Mucosa of descending colon (tissue), 3 donors: ENCODE data around the gene SYT17. TPM values are rescaled to one million over a fixed set of nuclear protein-coding genes. Genes with fewer than 3 reads are reported as not detected.

Experiments
- ATAC-seq: fragments of 200-7000 bp; cut with Tn5 transposase; one replicate; pipeline ENCODE4 v1.9.1; 2020; ENCODE audit warnings: mild to moderate bottlenecking, moderate library complexity
- DNase-seq, 3 donors: peaks; one replicate each; pipeline ENCODE4 v3.0.0-alpha.2; 2020
- H3K36me3 ChIP-seq: fragments of 200-600 bp; one replicate; pipeline ENCODE4 v1.8.0; 2021; ENCODE audit warnings: low read depth, mild to moderate bottlenecking
- H3K4me1 ChIP-seq: fragments of 200-600 bp; one replicate; pipeline ENCODE4 v1.8.0; 2021; ENCODE audit warnings: low read depth, mild to moderate bottlenecking
- H3K4me3 ChIP-seq: fragments of 200-600 bp; one replicate; pipeline ENCODE4 v1.8.0; 2021; ENCODE audit warnings: mild to moderate bottlenecking
- H3K9me3 ChIP-seq: fragments of 200-600 bp; one replicate; pipeline ENCODE4 v1.8.0; 2021; ENCODE audit warnings: mild to moderate bottlenecking
- intact Hi-C, 2 donors: fragments of 100-400 bp; cut with DNase I in 1 of 2; cut with micrococcal nuclease in 1 of 2; formaldehyde crosslinking; loops; one replicate each; pipeline versions ENCODE4 v1.11.0 to v1.11.1; 2022; cut with DNase I, micrococcal nuclease
- total RNA-seq, 3 donors: library from RNA; stranded (reverse); fragmentation: NEBNext Ultra II Directional in 2 of 3; extraction: Animal tissue kit (Norgen Biotek cat#: 25700) in 2 of 3; gene quantifications; one replicate each; pipeline versions ENCODE4 v1.2.1 to v1.2.4, GENCODE V29; 2021 to 2023
- TF ChIP-seq, protein P1 (sequence below): fragments of 200-600 bp; IDR thresholded peaks from one replicate; pipeline ENCODE4 v1.8.0; 2022; ENCODE audit warnings: antibody characterized with exemption, mild to moderate bottlenecking
- donor health status: DM: no; HTN: no; CAD: no; lungs with moderate emphysema.
- donor health status: DM: no; HTN: no; CAD: no.
- donor health status: DM: no; HTN: yes; CAD: no.

SYT17 gene
- total RNA-seq, 3 donors from 2014 or later, result 4.9 to 13.3 (median 5.9) TPM

DNA sequence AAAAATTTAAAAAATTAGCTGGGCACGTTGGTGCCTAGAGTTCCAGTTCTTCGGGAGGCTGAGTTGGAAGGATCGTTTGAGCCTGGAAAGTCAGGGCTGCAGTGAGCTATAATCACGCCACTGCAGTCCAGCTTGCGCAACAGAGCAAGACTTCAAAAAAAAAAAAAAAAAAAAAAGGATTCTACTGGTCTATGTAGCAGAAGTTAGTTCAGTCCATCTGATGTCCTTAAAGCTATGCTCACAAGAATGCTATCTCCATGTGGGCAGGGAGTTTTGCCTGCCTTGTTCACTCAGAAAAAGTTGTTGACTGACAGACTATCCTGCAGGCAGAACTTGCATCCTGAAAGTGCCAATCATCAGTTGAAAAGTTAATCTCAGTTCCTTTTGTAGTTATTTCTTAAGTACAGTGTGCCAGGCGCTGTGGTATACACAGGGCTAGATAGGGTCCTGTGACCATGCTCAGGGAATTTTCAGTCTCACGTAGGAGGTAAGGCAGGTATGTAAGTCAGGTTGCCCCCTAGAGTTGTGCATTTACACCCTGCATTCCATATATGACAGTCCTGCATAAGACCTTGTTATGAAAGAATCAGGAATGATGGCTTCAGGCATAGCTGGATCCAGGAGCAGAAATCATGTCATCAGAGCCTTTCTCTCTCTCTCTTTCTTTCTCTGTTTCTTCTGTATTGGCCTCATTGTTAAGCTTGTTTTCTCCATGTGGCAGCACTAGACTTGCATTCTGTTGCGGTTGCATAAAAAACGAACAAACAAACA, 7.6 kb downstream of the SYT17 start:
- H3K4me3 ChIP-seq, result no peak overlapping the region
- intact Hi-C loops, result no loop called here
- no peaks in the 10 kb centered on the region for H3K9me3 ChIP-seq
- TF ChIP-seq, protein P1, sequence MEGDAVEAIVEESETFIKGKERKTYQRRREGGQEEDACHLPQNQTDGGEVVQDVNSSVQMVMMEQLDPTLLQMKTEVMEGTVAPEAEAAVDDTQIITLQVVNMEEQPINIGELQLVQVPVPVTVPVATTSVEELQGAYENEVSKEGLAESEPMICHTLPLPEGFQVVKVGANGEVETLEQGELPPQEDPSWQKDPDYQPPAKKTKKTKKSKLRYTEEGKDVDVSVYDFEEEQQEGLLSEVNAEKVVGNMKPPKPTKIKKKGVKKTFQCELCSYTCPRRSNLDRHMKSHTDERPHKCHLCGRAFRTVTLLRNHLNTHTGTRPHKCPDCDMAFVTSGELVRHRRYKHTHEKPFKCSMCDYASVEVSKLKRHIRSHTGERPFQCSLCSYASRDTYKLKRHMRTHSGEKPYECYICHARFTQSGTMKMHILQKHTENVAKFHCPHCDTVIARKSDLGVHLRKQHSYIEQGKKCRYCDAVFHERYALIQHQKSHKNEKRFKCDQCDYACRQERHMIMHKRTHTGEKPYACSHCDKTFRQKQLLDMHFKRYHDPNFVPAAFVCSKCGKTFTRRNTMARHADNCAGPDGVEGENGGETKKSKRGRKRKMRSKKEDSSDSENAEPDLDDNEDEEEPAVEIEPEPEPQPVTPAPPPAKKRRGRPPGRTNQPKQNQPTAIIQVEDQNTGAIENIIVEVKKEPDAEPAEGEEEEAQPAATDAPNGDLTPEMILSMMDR, result no peak
- no peaks in the 10 kb centered on the region for H3K36me3 ChIP-seq
- no peaks in the 10 kb centered on the region for H3K4me1 ChIP-seq
- no peak for DNase-seq
- no peak for ATAC-seq

DNA sequence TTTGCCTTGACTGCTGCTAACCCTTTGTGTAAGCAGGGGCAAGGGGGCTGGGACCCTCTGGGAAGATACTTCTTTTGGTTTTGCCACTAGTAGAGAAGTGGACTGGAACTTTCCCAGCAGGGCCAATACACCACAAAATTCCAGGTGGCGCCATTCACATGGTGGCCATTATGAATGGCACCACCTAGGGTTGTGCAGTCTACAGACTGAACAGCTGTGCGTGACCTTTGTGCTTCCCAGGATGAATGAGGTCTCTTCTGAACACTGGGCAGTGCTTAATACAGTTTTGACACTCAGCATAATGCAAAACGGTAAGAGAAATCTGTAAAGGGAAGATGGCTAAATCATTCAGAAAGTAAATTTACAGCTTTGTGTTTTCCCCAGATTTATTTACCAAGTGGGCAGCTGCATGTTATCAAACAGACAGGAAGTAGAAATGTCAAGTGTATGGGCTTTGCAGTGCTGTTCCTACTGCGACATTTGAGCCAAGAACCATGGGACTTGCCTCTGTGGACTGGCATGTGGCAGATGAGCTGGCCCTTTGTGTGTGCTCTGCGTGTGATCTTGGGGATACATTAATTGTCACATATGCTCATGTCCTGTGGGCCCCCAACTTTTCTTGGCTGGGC, 9.2 kb downstream of the SYT17 start:
- Histone ChIP-seq H3K4me1 (no peaks in the 10 kb centered on the region), H3K4me3 (no peak overlapping the region), H3K9me3 (no peaks in the 10 kb centered on the region), H3K36me3 (no peaks in the 10 kb centered on the region)
- ATAC-seq (peak; percentile 56), DNase-seq (no peak)
- intact Hi-C loops, result no loop called here
- TF ChIP-seq, protein P1, result no peak

DNA sequence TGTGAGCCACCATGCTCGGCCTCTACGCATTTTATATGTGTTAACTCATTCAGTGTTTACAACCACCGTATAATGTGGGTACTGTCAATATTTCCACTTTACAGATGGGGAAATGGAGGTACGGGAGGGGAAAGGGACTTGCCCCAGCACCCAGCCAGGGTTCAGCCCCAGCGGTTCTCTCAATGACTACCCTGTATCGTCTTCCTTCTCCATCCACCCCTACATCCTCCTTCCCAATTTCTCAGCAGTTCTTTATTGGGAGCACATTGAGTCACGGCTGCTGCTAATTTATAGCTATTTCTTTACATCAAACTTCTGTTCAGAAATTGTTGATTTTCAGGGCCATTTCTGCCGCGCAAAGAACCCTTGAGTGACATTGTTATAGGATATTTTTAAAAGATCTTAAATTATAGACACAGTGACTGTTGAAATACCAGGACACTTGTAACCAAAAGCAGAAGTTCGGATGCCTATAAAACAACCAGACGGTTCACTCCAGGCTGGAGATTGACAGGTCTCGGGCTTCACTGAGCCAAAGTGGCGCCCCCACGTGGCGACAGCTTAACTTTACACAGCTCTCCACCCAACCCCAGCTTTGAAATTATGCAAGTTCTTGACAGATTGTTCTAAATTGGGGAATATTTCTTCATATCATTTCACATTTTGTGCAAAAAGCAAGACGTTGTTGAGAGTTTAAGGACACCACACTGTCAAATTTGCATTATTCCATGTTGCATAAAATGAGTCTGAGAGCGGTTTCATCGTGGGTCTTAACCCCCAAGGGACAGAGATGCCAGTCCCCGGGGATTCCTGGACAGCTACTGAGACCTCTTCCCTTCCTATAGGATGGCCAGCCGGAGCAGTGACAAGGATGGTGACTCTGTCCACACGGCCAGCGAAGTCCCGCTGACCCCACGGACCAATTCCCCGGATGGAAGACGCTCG, 11.8 kb downstream of the SYT17 start:
- H3K9me3 ChIP-seq, result no peaks in the 10 kb centered on the region
- H3K4me3 ChIP-seq, result no peak overlapping the region
- TF ChIP-seq, protein P1, result peak; percentile 63
- ATAC-seq, result peak; percentile 92
- intact Hi-C loops, result no loop called here
- H3K4me1 ChIP-seq, result no peaks in the 10 kb centered on the region
- peak; percentile 66 to 81 (median 81) for DNase-seq
- no peaks in the 10 kb centered on the region for H3K36me3 ChIP-seq

DNA sequence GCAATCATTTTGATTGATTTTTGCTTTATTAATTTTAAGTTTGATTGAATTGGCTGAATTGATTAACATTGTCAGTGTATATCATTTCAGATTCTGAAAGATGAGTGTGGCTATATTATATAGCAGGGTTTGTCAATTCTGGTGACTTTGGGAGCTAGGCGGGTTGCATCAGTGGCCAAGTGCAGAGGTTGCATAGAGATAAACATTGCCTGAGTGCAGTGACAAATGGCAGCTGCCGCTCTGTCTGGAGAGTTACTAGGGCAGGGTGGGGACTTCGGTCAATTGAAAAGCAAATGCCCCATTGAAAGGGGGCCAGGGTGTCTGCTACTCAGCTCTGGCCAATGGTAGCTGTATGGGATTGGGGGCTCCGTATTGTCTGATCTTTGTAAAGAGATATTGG, 12.7 kb downstream of the SYT17 start:
- TF ChIP-seq, protein P1, result no peak
- DNase-seq (no peak), ATAC-seq (no peak)
- no peak overlapping the region for H3K4me3 ChIP-seq
- H3K4me1 ChIP-seq, result no peaks in the 10 kb centered on the region
- intact Hi-C loops, result no loop called here
- H3K9me3 ChIP-seq, result no peaks in the 10 kb centered on the region
- H3K36me3 ChIP-seq, result no peaks in the 10 kb centered on the region

DNA sequence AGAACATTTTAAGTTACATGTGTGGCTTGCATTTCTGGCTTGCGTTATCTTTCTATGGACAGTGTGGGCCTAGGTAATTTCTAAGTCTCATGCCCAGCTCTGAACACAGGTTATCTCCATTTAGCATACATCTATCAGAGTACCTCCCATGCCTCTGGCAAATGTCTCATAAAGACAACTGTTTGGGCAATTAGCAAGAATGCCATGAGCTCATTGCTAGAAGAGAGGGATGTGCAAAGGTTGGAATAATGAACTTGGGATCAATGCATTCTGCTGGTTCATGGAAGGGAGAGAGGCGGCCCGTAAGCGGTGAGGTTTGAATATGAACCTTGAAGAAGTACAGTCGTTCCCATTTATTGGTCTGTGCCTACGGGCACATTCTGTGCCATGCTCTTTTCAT, 14.4 kb downstream of the SYT17 start:
- H3K4me1 ChIP-seq, result no peaks in the 10 kb centered on the region
- TF ChIP-seq, protein P1, result no peak
- H3K36me3 ChIP-seq, result no peaks in the 10 kb centered on the region
- intact Hi-C loops, result no loop called here
- no peaks in the 10 kb centered on the region for H3K9me3 ChIP-seq
- no peak overlapping the region for H3K4me3 ChIP-seq
- no peak for DNase-seq
- no peak for ATAC-seq
